ENCODE measurements around the gene LAMA2. TPM values are rescaled to one million over a fixed set of nuclear protein-coding genes. Genes with fewer than 3 reads are reported as not detected.

Gene LAMA2
- total RNA-seq, 4 donors from 2014 or later: 15.4 to 55.3 (median 38.7) TPM

DNA sequence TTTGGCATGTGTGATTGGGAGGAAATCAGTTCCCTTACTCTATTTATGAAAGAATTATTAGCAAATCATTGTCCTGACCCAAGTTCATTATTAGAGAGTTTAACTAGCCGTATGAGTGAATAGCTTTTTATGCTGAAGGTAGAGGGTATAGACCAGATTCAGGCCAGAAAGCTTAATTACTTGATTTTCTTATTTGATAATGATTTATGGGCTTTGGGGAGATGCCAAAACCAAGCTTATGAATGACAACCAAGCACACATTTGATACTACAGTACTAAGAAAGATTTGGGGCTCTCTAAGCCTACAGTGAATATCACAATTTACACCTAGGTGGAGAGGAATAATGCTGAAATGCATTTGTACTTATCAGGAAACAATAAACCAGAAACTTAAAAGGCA lies 633.8 kb downstream of the LAMA2 start:
- Histone ChIP-seq H3K4me3 (no peak overlapping the region), H3K9me3 (no peaks in the 10 kb centered on the region), H3K27ac (no peak overlapping the region), H3K4me1 (no peaks in the 10 kb centered on the region), H3K36me3 (no peaks in the 10 kb centered on the region), H3K27me3 (no peaks in the 10 kb centered on the region)
- no peak for TF ChIP-seq POLR2A (IDR thresholded peaks at IDR 0.05)
- TF ChIP-seq, protein P1, sequence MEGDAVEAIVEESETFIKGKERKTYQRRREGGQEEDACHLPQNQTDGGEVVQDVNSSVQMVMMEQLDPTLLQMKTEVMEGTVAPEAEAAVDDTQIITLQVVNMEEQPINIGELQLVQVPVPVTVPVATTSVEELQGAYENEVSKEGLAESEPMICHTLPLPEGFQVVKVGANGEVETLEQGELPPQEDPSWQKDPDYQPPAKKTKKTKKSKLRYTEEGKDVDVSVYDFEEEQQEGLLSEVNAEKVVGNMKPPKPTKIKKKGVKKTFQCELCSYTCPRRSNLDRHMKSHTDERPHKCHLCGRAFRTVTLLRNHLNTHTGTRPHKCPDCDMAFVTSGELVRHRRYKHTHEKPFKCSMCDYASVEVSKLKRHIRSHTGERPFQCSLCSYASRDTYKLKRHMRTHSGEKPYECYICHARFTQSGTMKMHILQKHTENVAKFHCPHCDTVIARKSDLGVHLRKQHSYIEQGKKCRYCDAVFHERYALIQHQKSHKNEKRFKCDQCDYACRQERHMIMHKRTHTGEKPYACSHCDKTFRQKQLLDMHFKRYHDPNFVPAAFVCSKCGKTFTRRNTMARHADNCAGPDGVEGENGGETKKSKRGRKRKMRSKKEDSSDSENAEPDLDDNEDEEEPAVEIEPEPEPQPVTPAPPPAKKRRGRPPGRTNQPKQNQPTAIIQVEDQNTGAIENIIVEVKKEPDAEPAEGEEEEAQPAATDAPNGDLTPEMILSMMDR (IDR thresholded peaks at IDR 0.05): no peak
- DNase-seq: no peak

DNA sequence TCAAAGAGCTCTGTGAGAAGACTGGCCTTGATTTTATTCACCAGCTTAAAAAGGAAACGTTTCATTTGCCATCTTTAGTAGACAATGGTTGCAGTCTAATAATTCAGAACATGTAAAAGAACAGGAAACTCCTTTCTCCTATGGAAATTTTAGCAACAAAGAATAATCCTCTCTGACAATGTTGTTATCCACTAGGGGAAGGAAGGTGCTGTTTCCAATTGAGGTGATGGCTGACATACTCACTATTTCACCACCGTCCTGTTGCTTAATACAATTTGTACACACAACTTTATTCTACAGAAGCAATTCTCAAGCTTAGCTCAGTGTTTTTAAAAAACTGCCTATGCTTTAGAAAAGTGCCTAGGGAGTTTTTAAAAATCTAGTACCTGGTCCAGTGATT lies 634.4 kb downstream of the LAMA2 start:
- H3K4me3 ChIP-seq: no peak overlapping the region
- H3K36me3 ChIP-seq: no peaks in the 10 kb centered on the region
- no peak overlapping the region for H3K27ac ChIP-seq
- H3K4me1 ChIP-seq: no peaks in the 10 kb centered on the region
- TF ChIP-seq, protein P1 (IDR thresholded peaks at IDR 0.05): no peak
- TF ChIP-seq POLR2A (IDR thresholded peaks at IDR 0.05): no peak
- no peaks in the 10 kb centered on the region for H3K9me3 ChIP-seq
- H3K27me3 ChIP-seq: no peaks in the 10 kb centered on the region
- no peak for DNase-seq

DNA sequence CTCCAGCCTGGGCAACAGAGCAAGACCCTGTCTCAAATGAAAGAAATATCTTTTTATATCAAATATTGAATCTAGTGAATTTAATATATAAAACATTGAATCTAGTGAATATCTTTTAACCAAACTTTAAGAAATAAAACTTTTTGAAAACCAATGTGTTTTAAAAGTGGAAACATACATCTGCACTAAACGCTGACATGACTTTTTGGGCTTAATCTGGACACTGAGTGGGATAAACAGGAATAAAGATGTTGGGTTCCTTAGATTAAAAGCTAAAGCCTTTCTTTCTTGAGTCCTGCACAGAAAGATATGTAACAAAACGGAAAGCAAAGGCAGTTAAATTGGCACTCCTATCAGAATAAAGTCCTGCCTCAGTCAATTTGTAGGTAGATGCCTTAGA lies 636.8 kb downstream of the LAMA2 start:
- no peaks in the 10 kb centered on the region for H3K4me1 ChIP-seq
- TF ChIP-seq POLR2A (IDR thresholded peaks at IDR 0.05): no peak
- TF ChIP-seq, protein P1 (IDR thresholded peaks at IDR 0.05): no peak
- no peak for DNase-seq
- H3K4me3 ChIP-seq: no peak overlapping the region
- no peaks in the 10 kb centered on the region for H3K36me3 ChIP-seq
- no peaks in the 10 kb centered on the region for H3K27me3 ChIP-seq
- H3K9me3 ChIP-seq: no peaks in the 10 kb centered on the region
- H3K27ac ChIP-seq: no peak overlapping the region

GRCh38 chr6:129521946-129522345 lies 639.0 kb downstream of the LAMA2 start:
- no peak for DNase-seq

DNA sequence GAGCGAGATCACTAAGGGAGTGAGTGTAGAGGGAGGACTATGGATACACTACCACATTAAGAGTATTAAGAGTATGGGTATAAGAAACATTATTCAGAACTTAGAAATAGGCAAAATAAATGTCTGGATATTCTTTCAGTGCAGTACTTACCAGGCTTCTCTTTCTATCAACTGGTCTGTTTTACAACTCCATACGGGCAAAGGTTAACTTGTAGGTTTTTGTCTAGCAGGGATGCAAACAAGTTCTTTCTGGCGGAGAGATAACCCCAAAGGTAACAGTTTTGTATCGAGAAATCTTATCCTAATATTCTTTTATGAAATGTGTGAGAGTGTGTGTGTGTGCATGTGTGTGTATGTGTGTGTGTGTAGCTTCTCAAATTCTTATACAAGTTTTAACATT lies 640.9 kb downstream of the LAMA2 start:
- no peaks in the 10 kb centered on the region for H3K27me3 ChIP-seq
- H3K4me3 ChIP-seq: no peak overlapping the region
- H3K4me1 ChIP-seq: no peaks in the 10 kb centered on the region
- H3K36me3 ChIP-seq: no peaks in the 10 kb centered on the region
- TF ChIP-seq, protein P1 (IDR thresholded peaks at IDR 0.05): no peak
- no peak for TF ChIP-seq POLR2A (IDR thresholded peaks at IDR 0.05)
- H3K9me3 ChIP-seq: no peaks in the 10 kb centered on the region
- DNase-seq: no peak
- H3K27ac ChIP-seq: no peak overlapping the region

More at GRCh38 chr6:129521946-129522345, 639.0 kb downstream of the LAMA2 start:
- H3K36me3 ChIP-seq: no peaks in the 10 kb centered on the region
- no peaks in the 10 kb centered on the region for H3K4me1 ChIP-seq
- no peaks in the 10 kb centered on the region for H3K9me3 ChIP-seq
- no peak for TF ChIP-seq POLR2A (IDR thresholded peaks at IDR 0.05)
- TF ChIP-seq, protein P1 (IDR thresholded peaks at IDR 0.05): no peak
- no peak overlapping the region for H3K4me3 ChIP-seq
- no peak overlapping the region for H3K27ac ChIP-seq
- H3K27me3 ChIP-seq: no peaks in the 10 kb centered on the region

GRCh38 chr6:129525055-129525454 lies 642.1 kb downstream of the LAMA2 start:
- no peaks in the 10 kb centered on the region for H3K27me3 ChIP-seq
- H3K4me3 ChIP-seq: no peak overlapping the region
- H3K4me1 ChIP-seq: no peaks in the 10 kb centered on the region
- H3K9me3 ChIP-seq: no peaks in the 10 kb centered on the region
- no peak overlapping the region for H3K27ac ChIP-seq
- DNase-seq: no peak
- no peaks in the 10 kb centered on the region for H3K36me3 ChIP-seq
- TF ChIP-seq, protein P1 (IDR thresholded peaks at IDR 0.05): no peak
- TF ChIP-seq POLR2A (IDR thresholded peaks at IDR 0.05): no peak
